ENCODE results near the gene PCDHGA8.

PCDHGA8 gene

DNA sequence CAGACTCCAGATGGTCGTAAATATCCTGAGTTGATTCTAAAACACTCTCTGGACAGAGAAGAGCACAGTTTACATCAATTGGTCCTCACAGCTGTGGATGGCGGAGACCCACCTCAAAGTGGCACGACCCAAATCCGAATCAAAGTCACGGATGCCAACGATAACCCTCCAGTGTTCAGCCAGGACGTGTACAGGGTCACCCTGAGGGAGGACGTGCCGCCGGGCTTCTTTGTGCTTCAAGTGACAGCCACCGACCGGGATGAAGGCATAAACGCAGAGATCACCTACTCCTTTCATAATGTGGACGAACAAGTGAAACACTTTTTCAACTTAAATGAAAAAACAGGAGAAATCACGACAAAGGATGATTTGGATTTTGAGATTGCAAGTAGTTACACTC is 31.7 kb upstream of the PCDHGA8 start:
- TF ChIP-seq, protein P1, sequence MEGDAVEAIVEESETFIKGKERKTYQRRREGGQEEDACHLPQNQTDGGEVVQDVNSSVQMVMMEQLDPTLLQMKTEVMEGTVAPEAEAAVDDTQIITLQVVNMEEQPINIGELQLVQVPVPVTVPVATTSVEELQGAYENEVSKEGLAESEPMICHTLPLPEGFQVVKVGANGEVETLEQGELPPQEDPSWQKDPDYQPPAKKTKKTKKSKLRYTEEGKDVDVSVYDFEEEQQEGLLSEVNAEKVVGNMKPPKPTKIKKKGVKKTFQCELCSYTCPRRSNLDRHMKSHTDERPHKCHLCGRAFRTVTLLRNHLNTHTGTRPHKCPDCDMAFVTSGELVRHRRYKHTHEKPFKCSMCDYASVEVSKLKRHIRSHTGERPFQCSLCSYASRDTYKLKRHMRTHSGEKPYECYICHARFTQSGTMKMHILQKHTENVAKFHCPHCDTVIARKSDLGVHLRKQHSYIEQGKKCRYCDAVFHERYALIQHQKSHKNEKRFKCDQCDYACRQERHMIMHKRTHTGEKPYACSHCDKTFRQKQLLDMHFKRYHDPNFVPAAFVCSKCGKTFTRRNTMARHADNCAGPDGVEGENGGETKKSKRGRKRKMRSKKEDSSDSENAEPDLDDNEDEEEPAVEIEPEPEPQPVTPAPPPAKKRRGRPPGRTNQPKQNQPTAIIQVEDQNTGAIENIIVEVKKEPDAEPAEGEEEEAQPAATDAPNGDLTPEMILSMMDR (IDR thresholded peaks at IDR 0.05; ENCODE audit: insufficient read depth, low read length), result no peak
- H3K27ac ChIP-seq (replicated peaks), result no peak overlapping the region
- no peaks in the 10 kb centered on the region for H3K27me3 ChIP-seq (ENCODE audit: insufficient read depth, poor library complexity, severe bottlenecking)
- no peak for DNase-seq (ENCODE audit: low read depth in 1 of 2, low spot score in 1 of 2)
- H3K4me3 ChIP-seq (replicated peaks; ENCODE audit: insufficient read depth, low read length), result no peak overlapping the region

DNA sequence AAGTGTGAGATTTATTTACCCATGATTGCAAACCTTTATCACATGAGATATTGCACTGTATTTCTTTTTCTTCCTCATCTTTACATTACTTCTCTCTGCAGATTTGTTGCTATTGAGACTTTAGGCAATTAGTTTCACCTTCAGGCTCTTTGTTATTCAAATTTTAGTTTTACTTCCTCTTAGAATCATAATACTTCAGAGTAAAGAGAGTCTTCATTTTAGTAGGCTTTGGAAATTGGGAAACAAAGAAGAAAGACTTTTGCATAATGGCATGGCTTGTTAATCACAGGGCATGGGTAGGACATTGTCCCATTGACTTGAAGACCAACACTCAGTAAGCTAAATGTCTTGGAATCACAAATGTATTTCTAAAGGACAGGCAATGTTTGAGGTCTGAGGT is 29.7 kb upstream of the PCDHGA8 start:
- TF ChIP-seq SPI1 (IDR thresholded peaks at IDR 0.05; ENCODE audit: borderline replicate concordance, low read depth) (no peak), GABPA (IDR thresholded peaks at IDR 0.05; ENCODE audit: low read depth) (no peak), POLR2AphosphoS5 (IDR thresholded peaks at IDR 0.05; ENCODE audit: low read depth) (no peak)
- TF ChIP-seq, protein P1 (IDR thresholded peaks at IDR 0.05; ENCODE audit: insufficient read depth, low read length), result no peak
- TF ChIP-seq, protein P2, sequence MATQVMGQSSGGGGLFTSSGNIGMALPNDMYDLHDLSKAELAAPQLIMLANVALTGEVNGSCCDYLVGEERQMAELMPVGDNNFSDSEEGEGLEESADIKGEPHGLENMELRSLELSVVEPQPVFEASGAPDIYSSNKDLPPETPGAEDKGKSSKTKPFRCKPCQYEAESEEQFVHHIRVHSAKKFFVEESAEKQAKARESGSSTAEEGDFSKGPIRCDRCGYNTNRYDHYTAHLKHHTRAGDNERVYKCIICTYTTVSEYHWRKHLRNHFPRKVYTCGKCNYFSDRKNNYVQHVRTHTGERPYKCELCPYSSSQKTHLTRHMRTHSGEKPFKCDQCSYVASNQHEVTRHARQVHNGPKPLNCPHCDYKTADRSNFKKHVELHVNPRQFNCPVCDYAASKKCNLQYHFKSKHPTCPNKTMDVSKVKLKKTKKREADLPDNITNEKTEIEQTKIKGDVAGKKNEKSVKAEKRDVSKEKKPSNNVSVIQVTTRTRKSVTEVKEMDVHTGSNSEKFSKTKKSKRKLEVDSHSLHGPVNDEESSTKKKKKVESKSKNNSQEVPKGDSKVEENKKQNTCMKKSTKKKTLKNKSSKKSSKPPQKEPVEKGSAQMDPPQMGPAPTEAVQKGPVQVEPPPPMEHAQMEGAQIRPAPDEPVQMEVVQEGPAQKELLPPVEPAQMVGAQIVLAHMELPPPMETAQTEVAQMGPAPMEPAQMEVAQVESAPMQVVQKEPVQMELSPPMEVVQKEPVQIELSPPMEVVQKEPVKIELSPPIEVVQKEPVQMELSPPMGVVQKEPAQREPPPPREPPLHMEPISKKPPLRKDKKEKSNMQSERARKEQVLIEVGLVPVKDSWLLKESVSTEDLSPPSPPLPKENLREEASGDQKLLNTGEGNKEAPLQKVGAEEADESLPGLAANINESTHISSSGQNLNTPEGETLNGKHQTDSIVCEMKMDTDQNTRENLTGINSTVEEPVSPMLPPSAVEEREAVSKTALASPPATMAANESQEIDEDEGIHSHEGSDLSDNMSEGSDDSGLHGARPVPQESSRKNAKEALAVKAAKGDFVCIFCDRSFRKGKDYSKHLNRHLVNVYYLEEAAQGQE (IDR thresholded peaks at IDR 0.05; ENCODE audit: insufficient replicate concordance, low read depth), result no peak
- Histone ChIP-seq H3K4me3 (replicated peaks; ENCODE audit: insufficient read depth, low read length) (no peak overlapping the region), H3K27me3 (ENCODE audit: insufficient read depth, poor library complexity, severe bottlenecking) (no peaks in the 10 kb centered on the region), H3K27ac (replicated peaks) (no peak overlapping the region)
- DNase-seq (ENCODE audit: low read depth in 1 of 2, low spot score in 1 of 2), result no peak

DNA sequence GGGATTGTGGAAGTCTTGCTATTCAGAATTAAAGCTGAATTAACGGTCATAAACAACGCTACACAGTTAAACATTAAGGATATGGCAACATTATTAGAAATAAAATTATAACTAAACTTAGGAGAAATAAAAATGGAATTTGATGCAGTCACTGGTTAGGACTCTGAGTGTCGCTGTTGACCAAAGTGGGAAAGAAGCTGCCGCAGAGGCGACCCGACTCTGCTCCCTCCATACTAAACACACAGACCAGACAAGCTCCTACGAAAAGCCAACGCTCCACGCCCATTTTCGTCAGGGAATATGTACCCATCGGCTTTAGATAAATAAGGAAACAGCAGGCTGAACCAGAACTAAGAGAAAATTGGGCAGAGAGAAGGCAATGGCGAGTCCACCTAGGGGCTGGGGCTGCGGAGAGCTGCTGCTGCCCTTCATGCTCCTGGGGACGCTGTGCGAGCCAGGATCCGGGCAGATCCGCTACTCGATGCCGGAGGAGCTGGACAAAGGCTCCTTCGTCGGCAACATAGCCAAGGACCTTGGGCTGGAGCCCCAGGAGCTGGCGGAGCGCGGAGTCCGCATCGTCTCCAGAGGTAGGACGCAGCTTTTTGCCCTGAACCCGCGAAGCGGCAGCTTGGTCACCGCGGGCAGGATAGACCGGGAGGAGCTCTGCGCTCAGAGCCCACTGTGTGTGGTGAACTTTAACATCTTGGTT is 28.3 kb upstream of the PCDHGA8 start, which contains the start of gene PCDHGA5:
TSS of gene PCDHGA5 (plus strand) at position 211 of the 709 bp plus-strand sequence. CDS start at position 380, 169 bp downstream.
- no peak for DNase-seq (ENCODE audit: low read depth in 1 of 2, low spot score in 1 of 2)
- no peaks in the 10 kb centered on the region for H3K27me3 ChIP-seq (ENCODE audit: insufficient read depth, poor library complexity, severe bottlenecking)
- no peak for TF ChIP-seq POLR2AphosphoS5 (IDR thresholded peaks at IDR 0.05; ENCODE audit: low read depth)
- TF ChIP-seq, protein P2 (IDR thresholded peaks at IDR 0.05; ENCODE audit: insufficient replicate concordance, low read depth), result no peak
- no peak for TF ChIP-seq SPI1 (IDR thresholded peaks at IDR 0.05; ENCODE audit: borderline replicate concordance, low read depth)
- TF ChIP-seq, protein P1 (IDR thresholded peaks at IDR 0.05; ENCODE audit: insufficient read depth, low read length), result no peak
- no peak for TF ChIP-seq GABPA (IDR thresholded peaks at IDR 0.05; ENCODE audit: low read depth)
- no peak within 1 kb of the TSS for H3K27ac ChIP-seq (replicated peaks)
- H3K4me3 ChIP-seq (replicated peaks; ENCODE audit: insufficient read depth, low read length), result peak within 1 kb of the TSS; percentile 16

Data from HL-60 (cell line).